ENCODE data around the gene FERMT2.
"Not testable (repeated sequence)": the region's sequence is repeated elsewhere in the genome, so short reads cannot be mapped to it uniquely, and the experiment has no call there.

The FERMT2 gene

GRCh38 chr14:52898496-52898895 is 52.4 kb downstream of the FERMT2 start:
- FAIRE-seq = no peak

- no peak for FAIRE-seq
Measured at GRCh38 chr14:52895000-52895399, 55.9 kb downstream of the FERMT2 start.

GRCh38 chr14:52891800-52892199 is 59.0 kb downstream of the FERMT2 start:
- FAIRE-seq = no peak

- no peak for FAIRE-seq
Measured at GRCh38 chr14:52888839-52889838, 61.7 kb downstream of the FERMT2 start.

GRCh38 chr14:52888159-52888558 is 62.7 kb downstream of the FERMT2 start:
- no peak for FAIRE-seq

- no peak for FAIRE-seq
Measured at GRCh38 chr14:52885230-52885629, 65.6 kb downstream of the FERMT2 start.

- FAIRE-seq = no peak
Measured at GRCh38 chr14:52883658-52884057, 67.2 kb downstream of the FERMT2 start.

GRCh38 chr14:52882824-52883223 is 68.0 kb downstream of the FERMT2 start:
- FAIRE-seq = no peak

GRCh38 chr14:52879958-52880357 is 70.9 kb downstream of the FERMT2 start:
- FAIRE-seq = no peak

- no peak for FAIRE-seq
Measured at GRCh38 chr14:52878946-52879345, 71.9 kb downstream of the FERMT2 start.

- FAIRE-seq = no peak
Measured at GRCh38 chr14:52878469-52878868, 72.4 kb downstream of the FERMT2 start.

- FAIRE-seq = no peak
Measured at GRCh38 chr14:52877628-52878027, 73.2 kb downstream of the FERMT2 start.

- no peak for FAIRE-seq
Measured at GRCh38 chr14:52876806-52877205, 74.0 kb downstream of the FERMT2 start.

- no peak for FAIRE-seq
Measured at GRCh38 chr14:52876311-52876710, 74.5 kb downstream of the FERMT2 start.

GRCh38 chr14:52875707-52876106 is 75.1 kb downstream of the FERMT2 start:
- no peak for FAIRE-seq

- FAIRE-seq = no peak
Measured at GRCh38 chr14:52874389-52874788, 76.5 kb downstream of the FERMT2 start.

- FAIRE-seq = no peak
Measured at GRCh38 chr14:52873694-52874093, 77.2 kb downstream of the FERMT2 start.

- FAIRE-seq = no peak
Measured at GRCh38 chr14:52873065-52873464, 77.8 kb downstream of the FERMT2 start.

- no peak for FAIRE-seq
Measured at GRCh38 chr14:52871606-52872005, 79.2 kb downstream of the FERMT2 start.

- no peak for FAIRE-seq
Measured at GRCh38 chr14:52868911-52869618, 81.8 kb downstream of the FERMT2 start.

- FAIRE-seq = not testable (repeated sequence)
Measured at GRCh38 chr14:52864893-52865292, 86.0 kb downstream of the FERMT2 start.

GRCh38 chr14:52863334-52863700 is 87.5 kb downstream of the FERMT2 start:
- FAIRE-seq = no peak

GRCh38 chr14:52862632-52863333 is 88.1 kb downstream of the FERMT2 start:
- FAIRE-seq = no peak

Measured in TTC549 (cell line).